ENCODE results near the gene KAT7.

Gene KAT7

GRCh38 chr17:49779156-49779738 lies 9.2 kb upstream of the KAT7 start:
- no peaks in the 10 kb centered on the region for H3K4me1 ChIP-seq (ENCODE audit: control insufficient read depth in 1 of 2, insufficient read depth in 2 of 2, low read length in 2 of 2)
- no peaks in the 10 kb centered on the region for H3K27me3 ChIP-seq (ENCODE audit: control insufficient read depth in 1 of 2, insufficient read depth in 2 of 2, low read length in 2 of 2)
- no peaks in the 10 kb centered on the region for H3K36me3 ChIP-seq (ENCODE audit: control insufficient read depth in 1 of 2, insufficient read depth in 2 of 2, low read length in 2 of 2)
- H3K9ac ChIP-seq (ENCODE audit: low read depth in 1 of 2, low read length in 2 of 2), result no peak overlapping the region
- no peak overlapping the region for H3K4me3 ChIP-seq (ENCODE audit: low read depth in 1 of 2, low read length in 2 of 2)
- no peaks in the 10 kb centered on the region for H3K9me3 ChIP-seq (ENCODE audit: control insufficient read depth in 1 of 2, low read length in 2 of 2)
- H3K27ac ChIP-seq (ENCODE audit: low read depth, low read length), result no peak overlapping the region

- H3K4me3 ChIP-seq (ENCODE audit: low read depth in 1 of 2, low read length in 2 of 2), result no peak overlapping the region
- H3K4me1 ChIP-seq (ENCODE audit: control insufficient read depth in 1 of 2, insufficient read depth in 2 of 2, low read length in 2 of 2), result no peaks in the 10 kb centered on the region
- no peak overlapping the region for H3K27ac ChIP-seq (ENCODE audit: low read depth, low read length)
- no peak overlapping the region for H3K9ac ChIP-seq (ENCODE audit: low read depth in 1 of 2, low read length in 2 of 2)
- no peaks in the 10 kb centered on the region for H3K27me3 ChIP-seq (ENCODE audit: control insufficient read depth in 1 of 2, insufficient read depth in 2 of 2, low read length in 2 of 2)
- no peaks in the 10 kb centered on the region for H3K36me3 ChIP-seq (ENCODE audit: control insufficient read depth in 1 of 2, insufficient read depth in 2 of 2, low read length in 2 of 2)
- no peaks in the 10 kb centered on the region for H3K9me3 ChIP-seq (ENCODE audit: control insufficient read depth in 1 of 2, low read length in 2 of 2)
These were observed 8.7 kb upstream of the KAT7 start for GRCh38 chr17:49779739-49780231.

GRCh38 chr17:49783071-49783715 lies 5.3 kb upstream of the KAT7 start:
- no peaks in the 10 kb centered on the region for H3K36me3 ChIP-seq (ENCODE audit: control insufficient read depth in 1 of 2, insufficient read depth in 2 of 2, low read length in 2 of 2)
- H3K4me3 ChIP-seq (ENCODE audit: low read depth in 1 of 2, low read length in 2 of 2), result no peak overlapping the region
- H3K9me3 ChIP-seq (ENCODE audit: control insufficient read depth in 1 of 2, low read length in 2 of 2), result no peaks in the 10 kb centered on the region
- no peak overlapping the region for H3K27ac ChIP-seq (ENCODE audit: low read depth, low read length)
- no peak overlapping the region for H3K9ac ChIP-seq (ENCODE audit: low read depth in 1 of 2, low read length in 2 of 2)
- no peaks in the 10 kb centered on the region for H3K27me3 ChIP-seq (ENCODE audit: control insufficient read depth in 1 of 2, insufficient read depth in 2 of 2, low read length in 2 of 2)
- peaks cover 7 to 8% of the 10 kb centered on the region in 2 donors for H3K4me1 ChIP-seq (ENCODE audit: control insufficient read depth in 1 of 2, insufficient read depth in 2 of 2, low read length in 2 of 2)

GRCh38 chr17:49783791-49784190 lies 4.7 kb upstream of the KAT7 start:
- Histone ChIP-seq H3K27ac (ENCODE audit: low read depth, low read length) (no peak overlapping the region), H3K9me3 (ENCODE audit: control insufficient read depth in 1 of 2, low read length in 2 of 2) (no peaks in the 10 kb centered on the region), H3K36me3 (ENCODE audit: control insufficient read depth in 1 of 2, insufficient read depth in 2 of 2, low read length in 2 of 2) (no peaks in the 10 kb centered on the region), H3K9ac (ENCODE audit: low read depth in 1 of 2, low read length in 2 of 2) (no peak overlapping the region), H3K4me3 (ENCODE audit: low read depth in 1 of 2, low read length in 2 of 2) (no peak overlapping the region), H3K4me1 (ENCODE audit: control insufficient read depth in 1 of 2, insufficient read depth in 2 of 2, low read length in 2 of 2) (peaks cover 7 to 8% of the 10 kb centered on the region in 2 donors), H3K27me3 (ENCODE audit: control insufficient read depth in 1 of 2, insufficient read depth in 2 of 2, low read length in 2 of 2) (no peaks in the 10 kb centered on the region)

DNA sequence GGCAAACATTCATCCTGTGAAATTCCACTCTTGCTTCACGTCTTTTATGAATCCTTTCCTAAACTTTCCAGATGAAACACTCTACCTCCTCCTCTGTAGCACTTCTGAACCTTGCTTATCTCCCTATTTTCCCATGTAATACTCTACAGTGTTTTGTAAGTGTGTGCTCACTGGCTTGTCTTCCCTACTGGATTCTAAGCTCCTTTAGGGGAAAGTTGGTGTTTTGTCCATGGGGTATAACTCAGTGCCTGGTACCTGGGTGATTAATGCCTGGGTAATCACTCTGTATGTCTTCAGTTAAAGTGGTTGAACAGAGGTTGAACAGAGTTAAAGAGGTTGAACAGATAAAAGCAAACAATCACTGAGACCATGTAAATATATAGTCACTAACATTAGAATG lies 3.8 kb upstream of the KAT7 start:
- H3K27ac ChIP-seq (ENCODE audit: low read depth, low read length), result no peak overlapping the region
- H3K9me3 ChIP-seq (ENCODE audit: control insufficient read depth in 1 of 2, low read length in 2 of 2), result no peaks in the 10 kb centered on the region
- peaks cover 11 to 14% of the 10 kb centered on the region in 2 donors for H3K4me1 ChIP-seq (ENCODE audit: control insufficient read depth in 1 of 2, insufficient read depth in 2 of 2, low read length in 2 of 2)
- H3K27me3 ChIP-seq (ENCODE audit: control insufficient read depth in 1 of 2, insufficient read depth in 2 of 2, low read length in 2 of 2), result no peaks in the 10 kb centered on the region
- H3K9ac ChIP-seq (ENCODE audit: low read depth in 1 of 2, low read length in 2 of 2), result no peak overlapping the region
- no peak overlapping the region for H3K4me3 ChIP-seq (ENCODE audit: low read depth in 1 of 2, low read length in 2 of 2)
- no peaks in the 10 kb centered on the region for H3K36me3 ChIP-seq (ENCODE audit: control insufficient read depth in 1 of 2, insufficient read depth in 2 of 2, low read length in 2 of 2)

DNA sequence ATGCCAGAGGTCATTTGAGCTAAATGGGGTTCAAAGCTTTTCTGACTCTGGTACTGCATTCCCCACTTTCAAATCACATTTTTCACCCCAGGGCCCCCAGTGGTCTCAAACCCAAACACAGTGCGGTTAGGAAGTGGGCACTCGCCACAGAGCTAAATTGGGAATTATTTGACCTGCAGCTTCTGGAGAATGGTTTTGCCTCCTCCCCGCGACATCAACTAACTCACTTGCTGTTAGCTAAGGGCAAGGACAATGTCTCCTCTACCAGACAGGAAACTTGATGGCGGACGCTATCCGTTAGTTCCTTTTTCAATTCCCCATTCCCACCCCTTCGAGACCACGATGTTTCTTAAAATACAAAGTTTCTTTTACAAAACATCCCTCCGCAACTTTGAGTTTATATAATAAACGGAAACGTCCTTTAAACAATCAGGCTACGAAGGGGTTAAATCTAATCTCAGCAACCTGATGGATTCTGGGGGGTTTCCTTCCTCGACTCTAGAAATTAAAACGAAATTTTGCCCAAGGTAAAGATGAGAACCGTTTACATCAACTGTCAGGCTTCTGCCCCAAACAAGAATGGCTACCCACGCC lies 500 bp upstream of the KAT7 start:
- Histone ChIP-seq H3K27me3 (ENCODE audit: control insufficient read depth in 1 of 2, insufficient read depth in 2 of 2, low read length in 2 of 2) (no peaks in the 10 kb centered on the region), H3K36me3 (ENCODE audit: control insufficient read depth in 1 of 2, insufficient read depth in 2 of 2, low read length in 2 of 2) (peaks cover 10 to 16% of the 10 kb centered on the region in 2 donors), H3K9ac (ENCODE audit: low read depth in 1 of 2, low read length in 2 of 2) (peak overlapping the region; percentile 97 to 98), H3K27ac (ENCODE audit: low read depth, low read length) (peak overlapping the region; percentile 48), H3K9me3 (ENCODE audit: control insufficient read depth in 1 of 2, low read length in 2 of 2) (no peaks in the 10 kb centered on the region), H3K4me3 (ENCODE audit: low read depth in 1 of 2, low read length in 2 of 2) (peak overlapping the region; percentile 77 to 96), H3K4me1 (ENCODE audit: control insufficient read depth in 1 of 2, insufficient read depth in 2 of 2, low read length in 2 of 2) (peaks cover 18 to 21% of the 10 kb centered on the region in 2 donors)

DNA sequence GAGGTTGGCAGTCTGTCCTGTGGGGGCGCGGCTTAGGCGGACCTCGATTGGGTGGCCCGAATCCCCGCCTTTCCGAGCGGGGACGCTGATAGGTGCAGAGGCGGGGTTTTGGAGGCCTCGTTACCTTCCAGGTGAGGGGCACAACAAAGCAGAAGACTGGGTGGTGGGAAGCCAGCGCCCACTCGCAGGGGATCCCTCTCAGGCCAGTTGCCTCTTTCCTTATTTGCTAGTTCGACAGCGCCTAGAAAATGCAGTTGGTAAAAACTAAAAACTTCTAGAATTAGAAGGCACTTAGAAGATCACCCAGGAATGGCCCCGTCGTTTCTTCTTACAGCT lies 730 bp downstream of the KAT7 start:
- Histone ChIP-seq H3K4me1 (ENCODE audit: control insufficient read depth in 1 of 2, insufficient read depth in 2 of 2, low read length in 2 of 2) (peaks cover 18 to 21% of the 10 kb centered on the region in 2 donors), H3K27ac (ENCODE audit: low read depth, low read length) (no peak overlapping the region), H3K4me3 (ENCODE audit: low read depth in 1 of 2, low read length in 2 of 2) (peak overlapping the region; percentile 77 to 96), H3K9ac (ENCODE audit: low read depth in 1 of 2, low read length in 2 of 2) (peak overlapping the region in 1 of 2 donors; percentile 40), H3K27me3 (ENCODE audit: control insufficient read depth in 1 of 2, insufficient read depth in 2 of 2, low read length in 2 of 2) (no peaks in the 10 kb centered on the region), H3K36me3 (ENCODE audit: control insufficient read depth in 1 of 2, insufficient read depth in 2 of 2, low read length in 2 of 2) (peaks cover 10 to 26% of the 10 kb centered on the region in 2 donors), H3K9me3 (ENCODE audit: control insufficient read depth in 1 of 2, low read length in 2 of 2) (no peaks in the 10 kb centered on the region)

GRCh38 chr17:49793309-49793708 lies 4.8 kb downstream of the KAT7 start:
- Histone ChIP-seq H3K36me3 (ENCODE audit: control insufficient read depth in 1 of 2, insufficient read depth in 2 of 2, low read length in 2 of 2) (peaks cover 23 to 57% of the 10 kb centered on the region in 2 donors), H3K9me3 (ENCODE audit: control insufficient read depth in 1 of 2, low read length in 2 of 2) (no peaks in the 10 kb centered on the region), H3K4me1 (ENCODE audit: control insufficient read depth in 1 of 2, insufficient read depth in 2 of 2, low read length in 2 of 2) (peaks cover 11 to 12% of the 10 kb centered on the region in 2 donors), H3K4me3 (ENCODE audit: low read depth in 1 of 2, low read length in 2 of 2) (no peak overlapping the region), H3K27me3 (ENCODE audit: control insufficient read depth in 1 of 2, insufficient read depth in 2 of 2, low read length in 2 of 2) (no peaks in the 10 kb centered on the region), H3K9ac (ENCODE audit: low read depth in 1 of 2, low read length in 2 of 2) (no peak overlapping the region), H3K27ac (ENCODE audit: low read depth, low read length) (no peak overlapping the region)

DNA sequence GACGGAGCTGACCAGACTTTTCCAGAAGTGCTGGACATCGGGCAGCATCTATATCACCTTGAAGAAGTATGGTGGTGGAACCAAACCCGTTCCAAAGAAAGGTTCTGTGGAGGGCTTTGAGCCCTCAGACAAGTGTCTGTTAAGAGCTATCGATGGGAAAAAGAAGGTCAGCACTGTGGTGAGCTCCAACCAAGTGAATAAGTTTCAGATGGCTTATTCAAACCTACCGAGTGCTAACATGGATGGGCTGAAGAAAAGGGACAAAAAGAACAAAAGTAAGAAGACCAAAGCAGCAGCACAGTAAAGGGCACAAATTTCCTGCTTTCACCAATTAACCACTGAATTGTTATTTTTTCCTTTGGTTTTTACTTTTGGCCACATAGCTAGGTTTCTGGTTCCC lies 6.9 kb downstream of the KAT7 start:
- no peak overlapping the region for H3K4me3 ChIP-seq (ENCODE audit: low read depth in 1 of 2, low read length in 2 of 2)
- H3K9ac ChIP-seq (ENCODE audit: low read depth in 1 of 2, low read length in 2 of 2), result no peak overlapping the region
- H3K36me3 ChIP-seq (ENCODE audit: control insufficient read depth in 1 of 2, insufficient read depth in 2 of 2, low read length in 2 of 2), result peaks cover 28 to 74% of the 10 kb centered on the region in 2 donors
- H3K4me1 ChIP-seq (ENCODE audit: control insufficient read depth in 1 of 2, insufficient read depth in 2 of 2, low read length in 2 of 2), result peaks cover 0 to 3% of the 10 kb centered on the region in 2 donors
- no peak overlapping the region for H3K27ac ChIP-seq (ENCODE audit: low read depth, low read length)
- no peaks in the 10 kb centered on the region for H3K9me3 ChIP-seq (ENCODE audit: control insufficient read depth in 1 of 2, low read length in 2 of 2)
- H3K27me3 ChIP-seq (ENCODE audit: control insufficient read depth in 1 of 2, insufficient read depth in 2 of 2, low read length in 2 of 2), result no peaks in the 10 kb centered on the region

DNA sequence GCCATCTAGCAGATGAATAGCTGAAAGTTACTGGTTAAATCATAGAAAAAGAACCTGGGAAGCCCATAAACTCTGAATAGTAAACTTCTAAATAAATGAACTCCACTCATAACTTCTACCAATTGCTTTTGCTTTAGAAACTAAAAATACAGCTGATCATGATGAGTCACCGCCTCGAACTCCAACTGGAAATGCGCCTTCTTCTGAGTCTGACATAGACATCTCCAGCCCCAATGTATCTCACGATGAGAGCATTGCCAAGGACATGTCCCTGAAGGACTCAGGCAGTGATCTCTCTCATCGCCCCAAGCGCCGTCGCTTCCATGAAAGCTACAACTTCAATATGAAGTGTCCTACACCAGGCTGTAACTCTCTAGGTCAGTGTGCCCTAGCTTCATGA lies 9.7 kb downstream of the KAT7 start:
- H3K4me1 ChIP-seq (ENCODE audit: control insufficient read depth in 1 of 2, insufficient read depth in 2 of 2, low read length in 2 of 2), result no peaks in the 10 kb centered on the region
- peaks cover 28 to 71% of the 10 kb centered on the region in 2 donors for H3K36me3 ChIP-seq (ENCODE audit: control insufficient read depth in 1 of 2, insufficient read depth in 2 of 2, low read length in 2 of 2)
- no peak overlapping the region for H3K4me3 ChIP-seq (ENCODE audit: low read depth in 1 of 2, low read length in 2 of 2)
- no peaks in the 10 kb centered on the region for H3K27me3 ChIP-seq (ENCODE audit: control insufficient read depth in 1 of 2, insufficient read depth in 2 of 2, low read length in 2 of 2)
- H3K9me3 ChIP-seq (ENCODE audit: control insufficient read depth in 1 of 2, low read length in 2 of 2), result no peaks in the 10 kb centered on the region
- no peak overlapping the region for H3K27ac ChIP-seq (ENCODE audit: low read depth, low read length)
- H3K9ac ChIP-seq (ENCODE audit: low read depth in 1 of 2, low read length in 2 of 2), result no peak overlapping the region
